K562 (cell line): ENCODE results near the gene CDT1.

Experiments
- ATF7 ChIP-seq: fragments of 450-650 bp; IDR thresholded peaks from 2 replicates; pipeline ENCODE4 v1.7.1; 2014; ENCODE audit warnings: mild to moderate bottlenecking, moderate library complexity
- EP300 ChIP-seq: IDR thresholded peaks from 2 replicates; pipeline ENCODE4 v1.6.1; 2012; ENCODE audit warnings: low read length, improper control_type of control experiment
- HCFC1 ChIP-seq: IDR thresholded peaks from 2 replicates; pipeline ENCODE4 v1.6.1; 2012; ENCODE audit warnings: low read depth, low read length, improper control_type of control experiment
- JUN ChIP-seq, 2 experiments: sonication (generic) in 1 of 2; formaldehyde crosslinking in 1 of 2; IDR thresholded peaks; 2 replicates each; pipeline versions ENCODE4 v1.6.1 to v1.8.0; 2012 to 2022; ENCODE audit warnings: borderline replicate concordance in 2 of 2, mild to moderate bottlenecking in 2 of 2, improper control_type of control experiment in 1 of 2, low read depth in 1 of 2, low read length in 1 of 2, missing genetic modification reagents in 1 of 2
- MEF2A ChIP-seq: IDR thresholded peaks from 2 replicates; pipeline ENCODE4 v1.6.1; 2011; ENCODE audit warnings: low read depth, mild to moderate bottlenecking, low read length, moderate library complexity; ENCODE audit not compliant: control insufficient read depth
- NUFIP1 ChIP-seq: fragments of 450-650 bp; IDR thresholded peaks from 2 replicates; pipeline ENCODE4 v1.6.1; 2018; ENCODE audit not compliant: partially characterized antibody
- SNIP1 ChIP-seq: fragments of 450-650 bp; IDR thresholded peaks from 2 replicates; pipeline ENCODE4 v1.7.1; 2017; ENCODE audit warnings: low read depth, mild to moderate bottlenecking
- ZNF121 ChIP-seq: sonication (generic); formaldehyde crosslinking; conservative IDR thresholded peaks from 2 replicates; pipeline ENCODE4 v1.8.0; 2022; ENCODE audit warnings: missing genetic modification reagents

- TF ChIP-seq HCFC1 = no peak
- no peak for TF ChIP-seq ATF7
- TF ChIP-seq SNIP1 = no peak
- no peak for TF ChIP-seq JUN (IDR thresholded peaks at IDR 0.05; ENCODE audit: borderline replicate concordance, low read depth, low read length)
- no peak for TF ChIP-seq JUN (CRISPR knock-in tag; IDR thresholded peaks at IDR 0.05; ENCODE audit: borderline replicate concordance)
- no peak for TF ChIP-seq ZNF121
- TF ChIP-seq MEF2A = no peak
- no peak for TF ChIP-seq EP300
- TF ChIP-seq NUFIP1 = no peak
Measured at GRCh38 chr16:88762258-88762870, 41.2 kb upstream of the CDT1 start.
